Mesenchymal stem cell (in vitro differentiated cells and primary cell): ENCODE data around the gene SLAMF7.

Experiments
- DNase-seq: peaks from one replicate; pipeline ENCODE4 v3.0.0-alpha.2; 2013
- H2AFZ ChIP-seq: one replicate; pipeline ENCODE4 v1.6.1; 2013; ENCODE audit warnings: low read depth, mild to moderate bottlenecking, control low read depth, inconsistent platforms, low read length, moderate library complexity
- H2AK5ac ChIP-seq: 2 replicates; pipeline ENCODE4 v1.6.1; 2013; ENCODE audit warnings: low read length, moderate library complexity, mild to moderate bottlenecking, inconsistent platforms; ENCODE audit not compliant: severe bottlenecking
- H2BK120ac ChIP-seq: one replicate; pipeline ENCODE4 v1.6.1; 2013; ENCODE audit warnings: low read depth, mild to moderate bottlenecking, inconsistent platforms, low read length, moderate library complexity
- H2BK12ac ChIP-seq, 2 experiments: one replicate each; pipeline ENCODE4 v1.6.1; 2013; ENCODE audit warnings: inconsistent platforms in 2 of 2, low read length in 2 of 2, mild to moderate bottlenecking in 2 of 2, moderate library complexity in 2 of 2, control low read depth in 1 of 2
- H2BK15ac ChIP-seq: one replicate; pipeline ENCODE4 v1.6.1; 2013; ENCODE audit warnings: mild to moderate bottlenecking, low read depth, inconsistent platforms; ENCODE audit not compliant: poor library complexity, severe bottlenecking
- H2BK5ac ChIP-seq: 2 replicates; pipeline ENCODE4 v1.6.1; 2013; ENCODE audit warnings: low read depth, mild to moderate bottlenecking, low read length, control low read depth, inconsistent platforms; ENCODE audit not compliant: poor library complexity, severe bottlenecking
- H3K14ac ChIP-seq, 2 experiments: one replicate each; pipeline ENCODE4 v1.6.1; 2013; ENCODE audit warnings: inconsistent platforms in 2 of 2, low read length in 2 of 2, control low read depth in 1 of 2, mild to moderate bottlenecking in 1 of 2, moderate library complexity in 1 of 2
- H3K18ac ChIP-seq, 2 experiments: one replicate each; pipeline ENCODE4 v1.6.1; 2013; ENCODE audit warnings: inconsistent platforms in 2 of 2, low read length in 2 of 2, control low read depth in 1 of 2, low read depth in 1 of 2, mild to moderate bottlenecking in 1 of 2
- H3K23ac ChIP-seq, 2 experiments: one replicate each; pipeline ENCODE4 v1.6.1; 2013; ENCODE audit warnings: inconsistent platforms in 2 of 2, low read length in 2 of 2, mild to moderate bottlenecking in 2 of 2, moderate library complexity in 2 of 2, control low read depth in 1 of 2
- H3K27ac ChIP-seq: 2 replicates; pipeline ENCODE4 v1.5.1; 2013; ENCODE audit warnings: mild to moderate bottlenecking, moderate library complexity, low read length, control low read depth, inconsistent platforms; ENCODE audit not compliant: poor library complexity, severe bottlenecking
- H3K27me3 ChIP-seq, 2 experiments: 2 replicates each; pipeline versions ENCODE4 v1.6.1 to v1.7.0; 2013; ENCODE audit warnings: low read length in 2 of 2, mild to moderate bottlenecking in 2 of 2, moderate library complexity in 2 of 2, control low read depth in 1 of 2, inconsistent platforms in 1 of 2; ENCODE audit not compliant: control insufficient read depth in 1 of 2, insufficient read depth in 1 of 2
- H3K36me3 ChIP-seq, 2 experiments: 2 replicates each; pipeline versions ENCODE4 v1.6.1 to v1.7.0; 2013; ENCODE audit warnings: low read length in 2 of 2, control low read depth in 1 of 2, inconsistent platforms in 1 of 2, low read depth in 1 of 2, mild to moderate bottlenecking in 1 of 2; ENCODE audit not compliant: insufficient read depth in 2 of 2, control insufficient read depth in 1 of 2
- H3K4ac ChIP-seq, 2 experiments: one replicate each; pipeline ENCODE4 v1.6.1; 2013; ENCODE audit warnings: inconsistent platforms in 2 of 2, low read length in 2 of 2, mild to moderate bottlenecking in 2 of 2, moderate library complexity in 2 of 2, control low read depth in 1 of 2, low read depth in 1 of 2
- H3K4me1 ChIP-seq: 2 replicates; pipeline ENCODE4 v1.6.1; 2013; ENCODE audit warnings: low read depth, low read length, control low read depth; ENCODE audit not compliant: control insufficient read depth, insufficient read depth
- H3K4me2 ChIP-seq: 2 replicates; pipeline ENCODE4 v1.6.1; 2013; ENCODE audit warnings: low read length, mild to moderate bottlenecking, inconsistent platforms; ENCODE audit not compliant: poor library complexity, severe bottlenecking
- H3K4me3 ChIP-seq, 2 experiments: 2 replicates each; pipeline versions ENCODE4 v1.5.1 to v1.7.0; 2013; ENCODE audit warnings: low read length in 2 of 2, mild to moderate bottlenecking in 2 of 2, control low read depth in 1 of 2, low read depth in 1 of 2; ENCODE audit not compliant: insufficient read depth in 1 of 2
- H3K79me1 ChIP-seq: replicated peaks from 2 replicates; pipeline ENCODE4 v1.6.1; 2013; ENCODE audit warnings: mild to moderate bottlenecking, control low read depth, low read length, inconsistent platforms; ENCODE audit not compliant: poor library complexity, severe bottlenecking
- H3K9ac ChIP-seq: 2 replicates; pipeline ENCODE4 v1.7.0; 2013; ENCODE audit warnings: mild to moderate bottlenecking, low read length, moderate library complexity
- H3K9me3 ChIP-seq: 2 replicates; pipeline ENCODE4 v1.7.0; 2013; ENCODE audit warnings: mild to moderate bottlenecking, low read length; ENCODE audit not compliant: control insufficient read depth
- H4K8ac ChIP-seq: one replicate; pipeline ENCODE4 v1.6.1; 2013; ENCODE audit warnings: inconsistent platforms, mild to moderate bottlenecking, low read length, moderate library complexity
- H4K91ac ChIP-seq: one replicate; pipeline ENCODE4 v1.6.1; 2013; ENCODE audit warnings: mild to moderate bottlenecking, low read length, inconsistent platforms
- WGBS: methylation state at CpG from one replicate; pipeline ENCODE4 v1.1.7; 2013; ENCODE audit warnings: mixed read lengths; 5-methylcytosine and 5-hydroxymethylcytosine counted together

SLAMF7 gene

DNA sequence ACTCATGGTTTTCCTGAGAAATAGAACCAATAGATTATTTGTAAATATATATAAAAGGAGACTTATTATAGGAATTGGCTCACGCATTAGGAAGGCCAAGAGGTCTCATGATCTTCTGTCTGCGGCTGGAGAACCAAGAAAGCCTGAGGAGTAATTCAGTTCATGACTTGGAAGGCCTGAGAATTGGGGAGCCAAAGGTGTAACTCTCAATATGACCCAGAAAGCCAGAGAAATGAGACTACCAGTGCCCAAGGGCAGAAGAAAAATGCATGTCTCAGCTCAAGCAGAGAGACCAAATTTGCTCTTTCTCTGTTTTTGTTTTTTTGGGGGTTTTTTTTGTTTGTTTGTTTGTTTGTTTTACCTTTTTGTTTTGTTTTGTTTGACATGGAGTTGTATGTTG lies 19.5 kb downstream of the SLAMF7 start:
- Histone ChIP-seq H2BK120ac (no peak overlapping the region), H2AFZ (no peak overlapping the region), H3K36me3 (no peaks in the 10 kb centered on the region), H2BK5ac (no peak overlapping the region), H3K4me3 (no peak overlapping the region), H4K91ac (no peak overlapping the region), H3K18ac (no peak overlapping the region), H2BK12ac (no peak overlapping the region), H2AK5ac (no peak overlapping the region), H2BK15ac (no peak overlapping the region), H3K14ac (no peak overlapping the region), H3K23ac (no peak overlapping the region), H3K9ac (no peak overlapping the region), H3K4ac (no peak overlapping the region), H3K27ac (no peak overlapping the region), H3K4me1 (no peaks in the 10 kb centered on the region), H3K27me3 (no peaks in the 10 kb centered on the region), H3K79me1 (no peaks in the 10 kb centered on the region), H4K8ac (no peak overlapping the region), H3K9me3 (no peaks in the 10 kb centered on the region), H3K4me2 (no peak overlapping the region)
- 87% methylated on average over 2 of the region's 2 CpGs for WGBS
- DNase-seq, result no peak

DNA sequence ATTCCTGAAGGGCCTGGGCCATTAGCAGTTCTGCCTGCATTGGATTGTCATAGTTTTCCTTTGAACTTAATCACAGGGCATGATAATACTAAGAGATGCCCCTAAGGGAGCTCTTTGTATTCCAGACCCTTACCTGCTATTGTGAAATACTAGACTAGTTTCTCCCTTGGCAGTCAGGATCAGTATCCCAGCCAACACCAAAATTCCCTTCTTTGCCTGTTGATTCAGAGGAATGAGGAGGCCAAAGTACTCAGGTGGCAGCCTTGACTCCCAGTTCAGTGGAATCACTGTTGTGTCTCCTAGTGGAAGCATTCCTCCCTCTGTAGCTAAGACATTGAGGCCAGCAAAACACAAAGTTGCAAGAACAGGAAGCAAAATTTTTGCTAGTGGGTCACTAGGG lies 20.7 kb downstream of the SLAMF7 start:
- no peak overlapping the region for H3K4me3 ChIP-seq
- no peak overlapping the region for H4K91ac ChIP-seq
- no peaks in the 10 kb centered on the region for H3K36me3 ChIP-seq
- no peak overlapping the region for H2BK12ac ChIP-seq
- no peak overlapping the region for H4K8ac ChIP-seq
- no peak overlapping the region for H2AFZ ChIP-seq
- H3K18ac ChIP-seq, result no peak overlapping the region
- H3K4me2 ChIP-seq, result no peak overlapping the region
- H3K9me3 ChIP-seq, result no peaks in the 10 kb centered on the region
- H3K27me3 ChIP-seq, result no peaks in the 10 kb centered on the region
- no peak overlapping the region for H3K27ac ChIP-seq
- no peak overlapping the region for H3K4ac ChIP-seq
- no peak for DNase-seq
- H2BK120ac ChIP-seq, result no peak overlapping the region
- H2BK5ac ChIP-seq, result no peak overlapping the region
- no peak overlapping the region for H2BK15ac ChIP-seq
- H3K14ac ChIP-seq, result no peak overlapping the region
- H3K23ac ChIP-seq, result no peak overlapping the region
- H2AK5ac ChIP-seq, result no peak overlapping the region
- no peak overlapping the region for H3K9ac ChIP-seq
- no peaks in the 10 kb centered on the region for H3K4me1 ChIP-seq
- H3K79me1 ChIP-seq, result no peaks in the 10 kb centered on the region

DNA sequence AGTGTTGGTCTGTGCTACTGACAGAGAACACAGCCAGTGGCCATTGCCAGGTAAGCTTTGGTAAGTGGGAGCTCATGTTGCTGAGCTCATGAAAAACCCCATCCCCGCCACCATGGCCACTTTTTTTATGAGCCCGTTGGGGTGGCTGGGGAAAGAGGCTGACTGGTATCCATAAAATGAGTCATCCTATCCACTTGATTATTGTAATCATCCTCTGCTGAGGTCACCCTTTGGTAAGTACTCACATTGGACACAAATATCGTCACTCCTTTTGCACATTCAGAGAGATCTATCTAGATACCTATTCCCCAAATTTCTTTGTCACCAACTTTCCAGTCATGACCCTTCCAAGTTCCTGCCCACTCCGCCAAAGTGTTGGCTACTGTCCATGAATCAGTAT lies 22.0 kb downstream of the SLAMF7 start:
- Histone ChIP-seq H3K36me3 (no peaks in the 10 kb centered on the region), H3K27ac (no peak overlapping the region), H2BK15ac (no peak overlapping the region), H3K4me1 (no peaks in the 10 kb centered on the region), H3K4me2 (no peak overlapping the region), H3K9ac (no peak overlapping the region), H2AK5ac (no peak overlapping the region), H3K4me3 (no peak overlapping the region), H2BK120ac (no peak overlapping the region), H3K18ac (no peak overlapping the region), H4K91ac (no peak overlapping the region), H2AFZ (no peak overlapping the region), H2BK12ac (no peak overlapping the region), H3K79me1 (no peaks in the 10 kb centered on the region), H3K23ac (no peak overlapping the region), H4K8ac (no peak overlapping the region), H3K27me3 (no peaks in the 10 kb centered on the region), H3K4ac (no peak overlapping the region), H2BK5ac (no peak overlapping the region), H3K9me3 (no peaks in the 10 kb centered on the region), H3K14ac (no peak overlapping the region)
- 80% methylated on average over 4 of the region's 4 CpGs for WGBS
- DNase-seq, result no peak

DNA sequence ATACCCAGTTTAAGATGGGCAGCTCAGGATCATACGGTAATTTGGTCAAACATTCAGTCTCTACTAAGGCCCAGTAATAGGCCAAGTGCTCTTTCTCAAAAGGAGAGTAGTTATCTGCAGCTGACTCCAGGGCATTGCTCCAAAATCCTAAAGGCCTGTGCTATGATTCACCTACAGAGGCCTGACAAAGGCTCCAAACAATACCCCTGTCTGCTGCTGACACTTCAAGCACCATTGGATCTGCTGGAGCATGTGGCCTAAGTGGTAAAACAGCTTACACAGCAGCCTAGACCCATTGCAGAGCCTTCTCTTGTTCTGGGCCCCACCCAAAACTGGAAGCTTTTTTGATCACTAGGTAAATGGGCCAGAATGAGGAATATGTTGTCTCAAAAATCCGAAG lies 22.8 kb downstream of the SLAMF7 start:
- H3K18ac ChIP-seq, result no peak overlapping the region
- no peak overlapping the region for H3K4me3 ChIP-seq
- no peak overlapping the region for H3K23ac ChIP-seq
- no peak overlapping the region for H3K9ac ChIP-seq
- no peak overlapping the region for H2BK5ac ChIP-seq
- H3K27ac ChIP-seq, result no peak overlapping the region
- H3K36me3 ChIP-seq, result no peaks in the 10 kb centered on the region
- no peak overlapping the region for H3K14ac ChIP-seq
- DNase-seq, result no peak
- H3K4me1 ChIP-seq, result no peaks in the 10 kb centered on the region
- 79% methylated on average over 2 of the region's 2 CpGs for WGBS
- no peak overlapping the region for H4K91ac ChIP-seq
- no peak overlapping the region for H2BK15ac ChIP-seq
- no peaks in the 10 kb centered on the region for H3K9me3 ChIP-seq
- no peaks in the 10 kb centered on the region for H3K79me1 ChIP-seq
- H3K4me2 ChIP-seq, result no peak overlapping the region
- H4K8ac ChIP-seq, result no peak overlapping the region
- H2BK120ac ChIP-seq, result no peak overlapping the region
- no peak overlapping the region for H2AK5ac ChIP-seq
- no peaks in the 10 kb centered on the region for H3K27me3 ChIP-seq
- H2AFZ ChIP-seq, result no peak overlapping the region
- no peak overlapping the region for H3K4ac ChIP-seq
- H2BK12ac ChIP-seq, result no peak overlapping the region
